MM.1S (cell line): ENCODE measurements around the gene ATG2B.

Experiments used
- DNase-seq: peaks from one replicate; pipeline ENCODE4 v3.0.0-alpha.2; 2015
- H2AFZ ChIP-seq: fragments of 300-600 bp; sonication (generic); 2 replicates; pipeline ENCODE4 v1.6.0; 2016; ENCODE audit warnings: antibody characterized with exemption, low read length
- H3F3A ChIP-seq: fragments of 300-600 bp; sonication (generic); 2 replicates; pipeline ENCODE4 v1.6.1; 2016; ENCODE audit warnings: mild to moderate bottlenecking, antibody characterized with exemption, low read length, moderate library complexity, mixed read lengths; ENCODE audit not compliant: insufficient read depth
- H3K27ac ChIP-seq: fragments of 300-600 bp; sonication (generic); 2 replicates; pipeline ENCODE4 v1.5.1; 2016; ENCODE audit warnings: mild to moderate bottlenecking, low read length
- H3K27me3 ChIP-seq: fragments of 300-600 bp; sonication (generic); replicated peaks from 2 replicates; pipeline ENCODE4 v1.6.0; 2016; ENCODE audit warnings: low read length; ENCODE audit not compliant: insufficient read depth
- H3K36me3 ChIP-seq: fragments of 300-600 bp; sonication (generic); replicated peaks from 2 replicates; pipeline ENCODE4 v1.6.1; 2016; ENCODE audit warnings: mild to moderate bottlenecking, low read length, mixed read lengths; ENCODE audit not compliant: insufficient read depth
- H3K4me1 ChIP-seq: fragments of 300-600 bp; sonication (generic); 2 replicates; pipeline ENCODE4 v1.6.1; 2016; ENCODE audit warnings: low read length, mixed read lengths
- H3K4me2 ChIP-seq: fragments of 300-600 bp; sonication (generic); 2 replicates; pipeline ENCODE4 v1.6.0; 2016; ENCODE audit warnings: low read depth, low read length
- H3K4me3 ChIP-seq: fragments of 300-600 bp; sonication (generic); 2 replicates; pipeline ENCODE4 v1.5.1; 2016; ENCODE audit warnings: low read length, mixed read lengths
- H3K79me2 ChIP-seq: fragments of 300-600 bp; sonication (generic); 2 replicates; pipeline ENCODE4 v1.6.1; 2016; ENCODE audit warnings: mixed run types, low read length, mixed read lengths
- H3K9ac ChIP-seq: fragments of 300-600 bp; sonication (generic); 2 replicates; pipeline ENCODE4 v1.6.1; 2016; ENCODE audit warnings: low read length, mixed read lengths
- H3K9me2 ChIP-seq: fragments of 300-600 bp; sonication (generic); replicated peaks from 2 replicates; pipeline ENCODE4 v1.6.1; 2016; ENCODE audit warnings: mild to moderate bottlenecking, low read length, mixed read lengths; ENCODE audit not compliant: insufficient read depth
- H3K9me3 ChIP-seq: fragments of 300-600 bp; sonication (generic); replicated peaks from 2 replicates; pipeline ENCODE4 v1.6.1; 2016; ENCODE audit warnings: mild to moderate bottlenecking, low read length, mixed read lengths; ENCODE audit not compliant: insufficient read depth
- H4K20me1 ChIP-seq: fragments of 300-600 bp; sonication (generic); 2 replicates; pipeline ENCODE4 v1.6.1; 2016; ENCODE audit warnings: mild to moderate bottlenecking, low read length, moderate library complexity, mixed read lengths; ENCODE audit not compliant: insufficient read depth
- CTCF ChIP-seq: fragments of 300-600 bp; sonication (generic); IDR thresholded peaks from 2 replicates; pipeline ENCODE4 v1.5.1; 2016; ENCODE audit warnings: antibody characterized with exemption, low read length, mixed read lengths
- EZH2 ChIP-seq: fragments of 300-600 bp; sonication (generic); optimal IDR thresholded peaks from 2 replicates; pipeline ENCODE3; 2017; ENCODE audit warnings: low read depth, mild to moderate bottlenecking, antibody characterized with exemption, low read length, mixed read lengths
- EZH2phosphoT487 ChIP-seq: fragments of 300-600 bp; sonication (generic); IDR thresholded peaks from 2 replicates; pipeline ENCODE4 v1.6.1; 2018; ENCODE audit warnings: antibody characterized with exemption, low read length

ATG2B gene

GRCh38 chr14:96284430-96284829, 78.7 kb downstream of the ATG2B start:
- no peaks in the 10 kb centered on the region for H3K79me2 ChIP-seq
- TF ChIP-seq CTCF (no peak), EZH2 (no peak), EZH2phosphoT487 (no peak)
- no peaks in the 10 kb centered on the region for H3K9me3 ChIP-seq
- no peak overlapping the region for H2AFZ ChIP-seq
- H3K9ac ChIP-seq, result no peak overlapping the region
- H3K36me3 ChIP-seq, result no peaks in the 10 kb centered on the region
- DNase-seq, result no peak
- no peak overlapping the region for H3K4me2 ChIP-seq
- no peaks in the 10 kb centered on the region for H4K20me1 ChIP-seq
- H3K9me2 ChIP-seq, result no peaks in the 10 kb centered on the region
- no peaks in the 10 kb centered on the region for H3K27me3 ChIP-seq
- no peaks in the 10 kb centered on the region for H3K4me1 ChIP-seq
- no peaks in the 10 kb centered on the region for H3F3A ChIP-seq
- H3K4me3 ChIP-seq, result no peak overlapping the region
- H3K27ac ChIP-seq, result no peak overlapping the region

GRCh38 chr14:96284008-96284407, 79.1 kb downstream of the ATG2B start:
- H3K4me2 ChIP-seq, result no peak overlapping the region
- H3K9ac ChIP-seq, result no peak overlapping the region
- H3K4me1 ChIP-seq, result no peaks in the 10 kb centered on the region
- H4K20me1 ChIP-seq, result no peaks in the 10 kb centered on the region
- H3K27ac ChIP-seq, result no peak overlapping the region
- H3K27me3 ChIP-seq, result no peaks in the 10 kb centered on the region
- no peaks in the 10 kb centered on the region for H3K9me2 ChIP-seq
- no peaks in the 10 kb centered on the region for H3F3A ChIP-seq
- H2AFZ ChIP-seq, result no peak overlapping the region
- no peaks in the 10 kb centered on the region for H3K9me3 ChIP-seq
- H3K4me3 ChIP-seq, result no peak overlapping the region
- TF ChIP-seq EZH2phosphoT487 (no peak), EZH2 (no peak), CTCF (no peak)
- no peaks in the 10 kb centered on the region for H3K36me3 ChIP-seq
- no peak for DNase-seq
- no peaks in the 10 kb centered on the region for H3K79me2 ChIP-seq

- Histone ChIP-seq H3K9me3 (no peaks in the 10 kb centered on the region), H3K27me3 (no peaks in the 10 kb centered on the region), H2AFZ (no peak overlapping the region), H3K27ac (no peak overlapping the region), H3K9me2 (no peaks in the 10 kb centered on the region), H3K79me2 (no peaks in the 10 kb centered on the region), H3K9ac (no peak overlapping the region), H3F3A (no peaks in the 10 kb centered on the region), H3K36me3 (no peaks in the 10 kb centered on the region), H3K4me2 (no peak overlapping the region), H3K4me1 (no peaks in the 10 kb centered on the region), H3K4me3 (no peak overlapping the region), H4K20me1 (no peaks in the 10 kb centered on the region)
- no peak for DNase-seq
- TF ChIP-seq EZH2 (no peak), EZH2phosphoT487 (no peak), CTCF (no peak)
Observed at GRCh38 chr14:96281486-96281885, 81.7 kb downstream of the ATG2B start.
